CD4-positive, alpha-beta T cell (primary cell): ENCODE results near the gene CSTB. TPM values are rescaled to one million over a fixed set of nuclear protein-coding genes. Genes with fewer than 3 reads are reported as not detected.

ENCODE experiments used
- ATAC-seq: fragments of 200-7000 bp; cut with Tn5 transposase; one replicate; pipeline ENCODE4 v1.10.0; 2022; ENCODE audit warnings: mild to moderate bottlenecking; ENCODE audit not compliant: poor library complexity
- CTCF ChIA-PET: fragments of 350-600 bp; sonication (Branson Sonifier 250); formaldehyde crosslinking; loops from one replicate; lab custom pipeline; 2021; ENCODE audit warnings: antibody characterized with exemption, inconsistent platforms; lab: Charles Lee
- POLR2A ChIA-PET: fragments of 350-600 bp; sonication (Branson Sonifier 250); formaldehyde crosslinking; loops from one replicate; lab custom pipeline; 2021; ENCODE audit warnings: antibody characterized with exemption, inconsistent platforms; lab: Charles Lee
- DNase-seq, 14 experiments: peaks; one replicate each; pipeline ENCODE4 v3.0.0-alpha.2; 2013 to 2020; ENCODE audit warnings: mixed read lengths in 2 of 14
- H3K27ac ChIP-seq, 2 donors: one replicate each; pipeline versions ENCODE4 v1.5.1 to v1.7.0; 2013; ENCODE audit warnings: low read length in 2 of 2, low read depth in 1 of 2, mild to moderate bottlenecking in 1 of 2
- H3K27me3 ChIP-seq, 2 experiments: 1 replicate in 1 of 2; 2 replicates in 1 of 2; pipeline versions ENCODE4 v1.6.1 to v1.7.0; 2013; ENCODE audit warnings: low read length in 2 of 2, control low read depth in 1 of 2, mild to moderate bottlenecking in 1 of 2, moderate library complexity in 1 of 2; ENCODE audit not compliant: insufficient read depth in 2 of 2, control insufficient read depth in 1 of 2
- H3K36me3 ChIP-seq: one replicate; pipeline ENCODE4 v1.6.1; 2013; ENCODE audit warnings: low read length, control low read depth; ENCODE audit not compliant: insufficient read depth
- H3K4me1 ChIP-seq: one replicate; pipeline ENCODE4 v1.6.1; 2013; ENCODE audit warnings: low read length, control low read depth; ENCODE audit not compliant: insufficient read depth
- H3K4me3 ChIP-seq: one replicate; pipeline ENCODE4 v1.5.1; 2013; ENCODE audit warnings: mild to moderate bottlenecking, low read length, moderate library complexity
- H3K9me3 ChIP-seq, 2 experiments: 1 replicate in 1 of 2; 2 replicates in 1 of 2; pipeline versions ENCODE4 v1.6.1 to v1.7.0; 2013; ENCODE audit warnings: low read length in 2 of 2, mild to moderate bottlenecking in 2 of 2, control low read depth in 1 of 2, moderate library complexity in 1 of 2; ENCODE audit not compliant: control insufficient read depth in 1 of 2, insufficient read depth in 1 of 2
- H3K27ac Mint-ChIP-seq: one replicate; pipeline ENCODE4 v1.8.0; 2020; ENCODE audit warnings: mixed read lengths
- H3K27me3 Mint-ChIP-seq: one replicate; pipeline ENCODE4 v1.8.0; 2021; ENCODE audit warnings: mixed read lengths
- H3K36me3 Mint-ChIP-seq: one replicate; pipeline ENCODE4 v1.8.0; 2021; ENCODE audit warnings: low read depth, mixed read lengths
- H3K4me1 Mint-ChIP-seq: one replicate; pipeline ENCODE4 v1.8.0; 2021; ENCODE audit warnings: low read depth, mixed read lengths
- H3K4me3 Mint-ChIP-seq: one replicate; pipeline ENCODE4 v1.8.0; 2020; ENCODE audit warnings: mild to moderate bottlenecking, mixed read lengths
- H3K9me3 Mint-ChIP-seq: one replicate; pipeline ENCODE4 v1.8.0; 2020; ENCODE audit warnings: mixed read lengths
- intact Hi-C, 2 experiments: fragments of 100-400 bp; cut with DNase I in 1 of 2; cut with micrococcal nuclease in 1 of 2; formaldehyde crosslinking; loops; one replicate each; pipeline versions ENCODE4 v1.15.1 to v1.9.0; 2023 to 2025; cut with DNase I, micrococcal nuclease
- total RNA-seq, 174 experiments: library from RNA in 2 of 174; stranded (reverse) in 2 of 174; gene quantifications; one replicate each; pipeline ENCODE4 v1.2.3 and lab custom pipeline; 2021 to 2026
- TF ChIP-seq, protein P1 (sequence below): fragments of 200-600 bp; IDR thresholded peaks from one replicate; pipeline ENCODE4 v1.8.0; 2022; ENCODE audit warnings: antibody characterized with exemption, mild to moderate bottlenecking

CSTB gene
- total RNA-seq, 2 experiments from 2014 or later = 13.4 to 14.5 TPM

DNA sequence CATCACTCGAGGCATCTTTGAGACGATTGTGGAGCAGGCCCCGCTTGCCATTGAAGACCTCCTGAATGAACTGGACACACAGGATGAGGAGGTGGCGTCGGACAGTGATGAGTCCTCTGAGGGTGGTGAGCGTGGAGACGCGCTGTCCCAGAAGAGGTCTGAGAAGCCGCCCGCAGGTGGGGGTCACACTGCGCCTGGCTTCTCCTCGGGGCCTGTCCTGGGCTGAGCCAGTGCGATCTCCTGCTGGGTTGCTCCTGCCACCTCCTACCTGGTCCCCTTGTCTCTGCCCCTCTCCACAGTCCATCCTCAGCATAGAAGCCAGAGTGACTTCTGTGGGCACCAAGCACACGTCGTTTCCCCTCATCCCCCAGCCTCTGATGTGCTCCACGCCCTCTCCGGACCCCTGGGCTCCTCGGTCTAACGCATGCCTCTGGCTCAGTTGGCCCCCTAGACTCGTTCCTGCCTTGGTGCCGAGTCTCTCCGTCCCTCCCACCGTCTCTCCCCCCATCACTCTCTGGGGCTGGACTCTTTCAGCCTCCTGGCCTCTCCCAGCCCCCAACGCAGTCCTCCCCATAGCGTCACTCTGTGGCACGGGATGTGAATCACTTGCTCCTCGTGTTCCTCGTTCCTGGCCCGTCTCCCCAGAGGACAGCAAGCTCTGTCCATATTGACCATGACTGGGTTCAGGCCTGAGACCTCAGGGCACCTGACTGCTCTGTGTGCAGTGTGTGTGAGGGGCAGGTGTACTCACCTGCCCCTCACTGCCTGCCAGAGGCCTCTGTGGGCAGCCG, 22.0 kb upstream of the CSTB start:
- intact Hi-C loops = loop anchor here in 1 of 2 experiments (10.0 kb wide), 2 partner anchors 267 to 537 kb away; partner anchors contain the start of gene CFAP410
- TF ChIP-seq, protein P1, sequence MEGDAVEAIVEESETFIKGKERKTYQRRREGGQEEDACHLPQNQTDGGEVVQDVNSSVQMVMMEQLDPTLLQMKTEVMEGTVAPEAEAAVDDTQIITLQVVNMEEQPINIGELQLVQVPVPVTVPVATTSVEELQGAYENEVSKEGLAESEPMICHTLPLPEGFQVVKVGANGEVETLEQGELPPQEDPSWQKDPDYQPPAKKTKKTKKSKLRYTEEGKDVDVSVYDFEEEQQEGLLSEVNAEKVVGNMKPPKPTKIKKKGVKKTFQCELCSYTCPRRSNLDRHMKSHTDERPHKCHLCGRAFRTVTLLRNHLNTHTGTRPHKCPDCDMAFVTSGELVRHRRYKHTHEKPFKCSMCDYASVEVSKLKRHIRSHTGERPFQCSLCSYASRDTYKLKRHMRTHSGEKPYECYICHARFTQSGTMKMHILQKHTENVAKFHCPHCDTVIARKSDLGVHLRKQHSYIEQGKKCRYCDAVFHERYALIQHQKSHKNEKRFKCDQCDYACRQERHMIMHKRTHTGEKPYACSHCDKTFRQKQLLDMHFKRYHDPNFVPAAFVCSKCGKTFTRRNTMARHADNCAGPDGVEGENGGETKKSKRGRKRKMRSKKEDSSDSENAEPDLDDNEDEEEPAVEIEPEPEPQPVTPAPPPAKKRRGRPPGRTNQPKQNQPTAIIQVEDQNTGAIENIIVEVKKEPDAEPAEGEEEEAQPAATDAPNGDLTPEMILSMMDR = no peak
- no peaks in the 10 kb centered on the region for H3K4me1 ChIP-seq
- Mint-ChIP-seq H3K4me3 (no peak overlapping the region), H3K4me1 (no peaks in the 10 kb centered on the region), H3K36me3 (peaks cover 87% of the 10 kb centered on the region), H3K9me3 (no peaks in the 10 kb centered on the region), H3K27me3 (no peaks in the 10 kb centered on the region), H3K27ac (no peak overlapping the region)
- POLR2A ChIA-PET = no interaction called here
- CTCF ChIA-PET = no interaction called here
- H3K27ac ChIP-seq = no peak overlapping the region
- no peaks in the 10 kb centered on the region for H3K27me3 ChIP-seq
- DNase-seq = no peak
- no peak overlapping the region for H3K4me3 ChIP-seq
- peaks cover 91% of the 10 kb centered on the region for H3K36me3 ChIP-seq
- ATAC-seq = no peak
- no peaks in the 10 kb centered on the region for H3K9me3 ChIP-seq

DNA sequence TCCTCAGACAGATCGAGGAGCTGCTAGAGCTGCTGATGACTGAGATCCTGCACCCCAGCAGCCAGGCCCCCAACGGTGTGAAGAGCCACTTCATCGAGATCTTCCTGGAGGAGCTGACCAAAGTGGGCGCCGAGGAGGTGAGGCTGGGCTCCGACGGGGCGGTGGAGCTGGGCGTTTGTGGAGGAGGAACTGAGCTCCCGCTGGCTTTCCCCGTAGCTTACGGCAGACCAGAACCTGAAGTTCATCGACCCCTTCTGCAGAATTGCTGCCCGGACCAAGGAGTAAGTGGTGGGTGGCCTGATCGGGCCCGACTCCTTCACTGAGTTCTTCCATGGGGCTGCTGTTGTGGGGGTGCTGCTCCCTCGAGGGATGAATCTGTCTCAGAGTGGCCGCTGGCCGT, 21.3 kb upstream of the CSTB start:
- ATAC-seq = no peak
- H3K4me3 Mint-ChIP-seq = no peak overlapping the region
- TF ChIP-seq, protein P1 = no peak
- H3K9me3 Mint-ChIP-seq = no peaks in the 10 kb centered on the region
- Histone ChIP-seq H3K36me3 (peaks cover 91% of the 10 kb centered on the region), H3K4me1 (peaks cover under 1% of the 10 kb centered on the region), H3K27ac (no peak overlapping the region), H3K4me3 (no peak overlapping the region), H3K9me3 (no peaks in the 10 kb centered on the region), H3K27me3 (no peaks in the 10 kb centered on the region)
- H3K27me3 Mint-ChIP-seq = no peaks in the 10 kb centered on the region
- peaks cover 83% of the 10 kb centered on the region for H3K36me3 Mint-ChIP-seq
- DNase-seq = no peak
- CTCF ChIA-PET = no interaction called here
- peaks cover under 1% of the 10 kb centered on the region for H3K4me1 Mint-ChIP-seq
- H3K27ac Mint-ChIP-seq = no peak overlapping the region
- intact Hi-C loops = loop anchor here in 1 of 2 experiments (10.0 kb wide), 2 partner anchors 267 to 537 kb away; partner anchors contain the start of gene CFAP410
- POLR2A ChIA-PET = no interaction called here

DNA sequence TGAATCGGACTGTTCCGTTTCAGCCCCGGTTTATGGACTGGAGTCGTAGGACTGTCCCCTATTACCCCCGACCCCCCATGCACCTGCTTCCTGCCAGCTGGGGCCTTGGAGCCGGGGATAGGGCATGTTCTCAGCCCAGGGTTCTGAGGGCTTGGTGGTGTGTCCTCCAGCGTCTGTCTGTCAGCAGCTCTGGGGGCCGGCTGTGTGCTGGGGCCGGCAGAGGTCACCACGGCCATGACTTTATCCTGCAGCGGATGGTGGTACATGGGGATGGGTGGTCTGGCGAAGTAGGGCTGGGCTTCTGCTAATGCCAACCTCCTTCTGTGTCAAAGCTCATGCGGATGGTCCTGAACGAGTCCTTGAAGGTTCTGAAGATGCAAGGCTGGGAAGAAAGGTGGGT, 18.7 kb upstream of the CSTB start:
- peaks cover 69% of the 10 kb centered on the region for H3K36me3 Mint-ChIP-seq
- H3K4me1 Mint-ChIP-seq = peaks cover 17% of the 10 kb centered on the region
- H3K4me3 Mint-ChIP-seq = no peak overlapping the region
- H3K27ac Mint-ChIP-seq = no peak overlapping the region
- Histone ChIP-seq H3K27me3 (no peaks in the 10 kb centered on the region), H3K4me1 (peaks cover 23% of the 10 kb centered on the region), H3K27ac (no peak overlapping the region), H3K9me3 (no peaks in the 10 kb centered on the region), H3K4me3 (no peak overlapping the region), H3K36me3 (peaks cover 75% of the 10 kb centered on the region)
- ATAC-seq = no peak
- DNase-seq = no peak
- intact Hi-C loops = loop anchor here in 1 of 2 experiments (5.0 to 10.0 kb wide), 4 partner anchors 72 to 540 kb away; partner anchors contain the start of genes AGPAT3 and CFAP410
- ChIA-PET POLR2A (no interaction called here), CTCF (no interaction called here)
- TF ChIP-seq, protein P1 = no peak
- no peaks in the 10 kb centered on the region for H3K9me3 Mint-ChIP-seq
- H3K27me3 Mint-ChIP-seq = no peaks in the 10 kb centered on the region
